Stomach (tissue), 9 donors: ENCODE data around the gene BTBD2. TPM values are rescaled to one million over a fixed set of nuclear protein-coding genes. Genes with fewer than 3 reads are reported as not detected.

Experiments used
- DNase-seq, 2 donors: peaks; one replicate each; pipeline versions ENCODE4 v3.0.0 to v3.0.0-alpha.2; 2013 to 2019
- H3K27ac ChIP-seq, 5 donors: fragments of 200-600 bp in 4 of 5; sonication (generic) in 4 of 5; one replicate each; pipeline ENCODE4 v1.5.1; 2013 to 2019; ENCODE audit warnings: mild to moderate bottlenecking in 1 of 5, moderate library complexity in 1 of 5
- H3K27me3 ChIP-seq, 3 donors: fragments of 200-600 bp; sonication (generic); one replicate each; pipeline ENCODE4 v1.5.1; 2017 to 2019; ENCODE audit warnings: mixed run types in 1 of 3
- H3K36me3 ChIP-seq, 4 donors: fragments of 200-600 bp; sonication (generic); 1 replicate in 3 of 4; 2 replicates in 1 of 4; pipeline ENCODE4 v1.5.1; 2016 to 2019
- H3K4me1 ChIP-seq, 4 donors: fragments of 200-600 bp; sonication (generic); one replicate each; pipeline ENCODE4 v1.5.1; 2016 to 2019
- H3K4me3 ChIP-seq, 4 donors: fragments of 200-600 bp; sonication (generic) in 3 of 4; one replicate each; pipeline ENCODE4 v1.5.1; 2016 to 2019; ENCODE audit warnings: mild to moderate bottlenecking in 1 of 4
- H3K9me3 ChIP-seq, 4 donors: fragments of 200-600 bp; sonication (generic); one replicate each; pipeline ENCODE4 v1.5.1; 2016 to 2019
- EP300 ChIP-seq: sonication (generic); formaldehyde crosslinking; IDR thresholded peaks from one replicate; pipeline ENCODE4 v1.6.1; 2017; ENCODE audit warnings: antibody characterized with exemption
- POLR2A ChIP-seq, 4 donors: fragments of 450-650 bp; IDR thresholded peaks; one replicate each; pipeline ENCODE4 v1.6.1; 2016; ENCODE audit warnings: antibody characterized with exemption in 4 of 4, control low read depth in 2 of 4, mild to moderate bottlenecking in 1 of 4, moderate library complexity in 1 of 4
- POLR2AphosphoS5 ChIP-seq, 3 donors: sonication (generic); formaldehyde crosslinking; IDR thresholded peaks; one replicate each; pipeline ENCODE4 v1.6.1; 2016; ENCODE audit warnings: antibody characterized with exemption in 3 of 3
- WGBS, 5 donors: extraction: QIAGEN DNeasy Blood & Tissue Kit in 3 of 5; methylation state at CpG; one replicate each; pipeline versions ENCODE4 v1.1.5 to v1.1.7; 2013 to 2018; 5-methylcytosine and 5-hydroxymethylcytosine counted together
- intact Hi-C: fragments of 100-400 bp; cut with DNase I; formaldehyde crosslinking; loops from one replicate; pipeline ENCODE4 v1.15.1; 2023; ENCODE audit warnings: low total_unique reads
- polyA plus RNA-seq, 3 donors: library from polyadenylated mRNA; stranded (reverse); fragments of 200-250 nt; gene quantifications; one replicate each; pipeline ENCODE4 v1.2.3, GENCODE V29; 2013
- total RNA-seq, 5 donors: library from RNA; depleted of rRNA; stranded (reverse); fragments of >200 nt; gene quantifications; one replicate each; pipeline versions ENCODE4 v1.1.0 to v1.2.3, GENCODE V29; 2014 to 2016
- TF ChIP-seq, protein P1 (sequence below), 7 experiments: fragments of 450-650 bp in 4 of 7; fragments of 200-600 bp in 3 of 7; sonication (generic) in 3 of 7; IDR thresholded peaks; one replicate each; pipeline ENCODE4 v1.5.1; 2016 to 2019; ENCODE audit warnings: antibody characterized with exemption in 7 of 7, control low read depth in 2 of 7, mild to moderate bottlenecking in 1 of 7
- donor health status: healthy with polysubstance abuse.
- donor health status: Bipolar disorder and iron deficiency.
- donor health status: healthy.

The BTBD2 gene
- total and polyA plus RNA-seq, 8 donors: 17.9 to 50.2 (median 37.6) TPM

GRCh38 chr19:2039089-2039958 is 23.8 kb upstream of the BTBD2 start:
- peaks cover 6 to 11% (median 8%) of the 10 kb centered on the region in 4 donors for H3K9me3 ChIP-seq
- H3K4me1 ChIP-seq: peaks cover 41 to 79% (median 61%) of the 10 kb centered on the region in 4 donors
- no peak for TF ChIP-seq POLR2AphosphoS5 (IDR thresholded peaks at IDR 0.05)
- TF ChIP-seq POLR2A (IDR thresholded peaks at IDR 0.05): no peak
- TF ChIP-seq, protein P1, sequence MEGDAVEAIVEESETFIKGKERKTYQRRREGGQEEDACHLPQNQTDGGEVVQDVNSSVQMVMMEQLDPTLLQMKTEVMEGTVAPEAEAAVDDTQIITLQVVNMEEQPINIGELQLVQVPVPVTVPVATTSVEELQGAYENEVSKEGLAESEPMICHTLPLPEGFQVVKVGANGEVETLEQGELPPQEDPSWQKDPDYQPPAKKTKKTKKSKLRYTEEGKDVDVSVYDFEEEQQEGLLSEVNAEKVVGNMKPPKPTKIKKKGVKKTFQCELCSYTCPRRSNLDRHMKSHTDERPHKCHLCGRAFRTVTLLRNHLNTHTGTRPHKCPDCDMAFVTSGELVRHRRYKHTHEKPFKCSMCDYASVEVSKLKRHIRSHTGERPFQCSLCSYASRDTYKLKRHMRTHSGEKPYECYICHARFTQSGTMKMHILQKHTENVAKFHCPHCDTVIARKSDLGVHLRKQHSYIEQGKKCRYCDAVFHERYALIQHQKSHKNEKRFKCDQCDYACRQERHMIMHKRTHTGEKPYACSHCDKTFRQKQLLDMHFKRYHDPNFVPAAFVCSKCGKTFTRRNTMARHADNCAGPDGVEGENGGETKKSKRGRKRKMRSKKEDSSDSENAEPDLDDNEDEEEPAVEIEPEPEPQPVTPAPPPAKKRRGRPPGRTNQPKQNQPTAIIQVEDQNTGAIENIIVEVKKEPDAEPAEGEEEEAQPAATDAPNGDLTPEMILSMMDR (IDR thresholded peaks at IDR 0.05): no peak
- TF ChIP-seq EP300: no peak
- intact Hi-C loops: no loop called here
- peak in 1 of 2 donors; percentile 22 for DNase-seq
- H3K27ac ChIP-seq: peak overlapping the region in 3 of 5 donors; percentile 100
- no peaks in the 10 kb centered on the region for H3K27me3 ChIP-seq
- 76 to 84% (median 81%) methylated on average over 18 to 30 of the region's 30 CpGs for WGBS, 5 donors
- peaks cover 40 to 64% (median 59%) of the 10 kb centered on the region in 4 donors for H3K36me3 ChIP-seq
- no peak overlapping the region for H3K4me3 ChIP-seq

- Histone ChIP-seq H3K4me1 (peaks cover 44 to 79% (median 61%) of the 10 kb centered on the region in 4 donors), H3K36me3 (peaks cover 40 to 56% (median 54%) of the 10 kb centered on the region in 4 donors), H3K27ac (peak overlapping the region in 3 of 5 donors; percentile 100), H3K27me3 (no peaks in the 10 kb centered on the region), H3K4me3 (no peak overlapping the region), H3K9me3 (peaks cover 6 to 11% (median 8%) of the 10 kb centered on the region in 4 donors)
- no peak for DNase-seq
- intact Hi-C loops: no loop called here
- WGBS, 5 donors: 89 to 92% (median 90%) methylated on average over 21 to 44 of the region's 44 CpGs
- no peak for TF ChIP-seq EP300
- no peak for TF ChIP-seq POLR2AphosphoS5 (IDR thresholded peaks at IDR 0.05)
- TF ChIP-seq POLR2A (IDR thresholded peaks at IDR 0.05): no peak
- TF ChIP-seq, protein P1 (IDR thresholded peaks at IDR 0.05): no peak
Measured at GRCh38 chr19:2038284-2039088, 23.0 kb upstream of the BTBD2 start.

DNA sequence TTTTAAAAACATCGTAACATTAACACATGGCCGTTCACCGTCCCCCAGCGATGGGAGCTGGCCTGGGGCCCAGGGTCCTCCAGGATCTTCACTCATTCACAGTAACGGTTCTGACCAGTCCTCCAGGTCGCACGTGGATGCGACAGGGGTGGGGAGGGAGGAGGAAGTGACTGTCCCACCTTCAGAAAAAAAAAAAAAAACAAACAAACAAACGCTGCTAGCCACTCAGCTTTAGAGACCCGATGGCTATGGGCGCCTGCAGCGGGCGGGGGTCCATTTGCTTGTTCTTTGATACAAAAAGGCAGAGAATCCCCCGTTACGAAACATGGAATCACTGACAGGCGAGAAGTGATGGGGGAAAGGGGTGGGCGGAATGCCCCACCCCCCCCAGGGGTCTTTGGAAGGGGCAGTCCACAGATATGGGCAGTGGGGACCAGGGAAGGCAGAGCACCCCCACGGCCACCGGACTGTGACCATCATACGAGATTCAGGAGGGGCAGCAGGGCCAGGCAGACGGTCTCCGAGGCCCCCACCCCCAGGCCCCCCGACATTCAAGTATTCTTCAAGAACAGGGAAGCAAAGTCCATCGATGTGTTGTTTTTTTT is 22.2 kb upstream of the BTBD2 start:
- Histone ChIP-seq H3K4me3 (no peak overlapping the region), H3K36me3 (peaks cover 40 to 48% (median 47%) of the 10 kb centered on the region in 4 donors), H3K27me3 (no peaks in the 10 kb centered on the region), H3K4me1 (peaks cover 44 to 79% (median 61%) of the 10 kb centered on the region in 4 donors), H3K9me3 (peaks cover 6 to 11% (median 8%) of the 10 kb centered on the region in 4 donors), H3K27ac (peak overlapping the region in 3 of 5 donors; percentile 16 to 100 (median 100))
- TF ChIP-seq POLR2A (IDR thresholded peaks at IDR 0.05) (no peak), EP300 (no peak), POLR2AphosphoS5 (IDR thresholded peaks at IDR 0.05) (no peak)
- TF ChIP-seq, protein P1 (IDR thresholded peaks at IDR 0.05): no peak
- no peak for DNase-seq
- WGBS, 5 donors: 69 to 81% (median 77%) methylated on average over 24 of the region's 24 CpGs
- intact Hi-C loops: no loop called here

DNA sequence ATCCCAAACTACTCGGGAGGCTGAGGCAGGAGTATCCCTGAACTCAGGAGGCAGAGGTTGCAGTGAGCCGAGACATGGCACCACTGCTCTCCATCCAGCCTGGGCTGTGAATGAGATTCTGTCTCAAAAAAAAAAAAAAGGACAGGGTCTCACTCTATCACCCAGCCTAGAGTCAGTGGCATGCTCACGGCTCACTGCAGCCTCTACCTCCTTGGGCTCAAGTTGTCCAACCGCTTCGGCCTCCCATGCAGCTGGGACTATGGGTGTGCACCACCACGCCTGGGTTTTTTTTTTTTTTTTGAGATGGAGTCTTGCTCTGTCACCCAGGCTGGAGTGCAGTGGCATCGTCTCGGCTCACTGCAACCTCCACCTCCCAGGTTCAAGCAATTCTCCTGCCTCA is 20.9 kb upstream of the BTBD2 start:
- H3K9me3 ChIP-seq: peaks cover 6 to 11% (median 8%) of the 10 kb centered on the region in 4 donors
- no peaks in the 10 kb centered on the region for H3K27me3 ChIP-seq
- no peak for DNase-seq
- peaks cover 47 to 81% (median 62%) of the 10 kb centered on the region in 4 donors for H3K4me1 ChIP-seq
- WGBS, 5 donors: 84 to 93% (median 90%) methylated on average over 8 of the region's 8 CpGs
- TF ChIP-seq EP300 (no peak), POLR2A (IDR thresholded peaks at IDR 0.05) (no peak), POLR2AphosphoS5 (IDR thresholded peaks at IDR 0.05) (no peak)
- TF ChIP-seq, protein P1 (IDR thresholded peaks at IDR 0.05): no peak
- intact Hi-C loops: no loop called here
- no peak overlapping the region for H3K4me3 ChIP-seq
- no peak overlapping the region for H3K27ac ChIP-seq
- H3K36me3 ChIP-seq: peaks cover 34 to 39% (median 39%) of the 10 kb centered on the region in 4 donors
